Glomerular visceral epithelial cell (primary cell): ENCODE measurements around the gene IL36G.

Source experiments
- DNase-seq: peaks from one replicate; pipeline ENCODE4 v3.0.0-alpha.2; 2016; ENCODE audit errors: extremely low spot score

IL36G gene

DNA sequence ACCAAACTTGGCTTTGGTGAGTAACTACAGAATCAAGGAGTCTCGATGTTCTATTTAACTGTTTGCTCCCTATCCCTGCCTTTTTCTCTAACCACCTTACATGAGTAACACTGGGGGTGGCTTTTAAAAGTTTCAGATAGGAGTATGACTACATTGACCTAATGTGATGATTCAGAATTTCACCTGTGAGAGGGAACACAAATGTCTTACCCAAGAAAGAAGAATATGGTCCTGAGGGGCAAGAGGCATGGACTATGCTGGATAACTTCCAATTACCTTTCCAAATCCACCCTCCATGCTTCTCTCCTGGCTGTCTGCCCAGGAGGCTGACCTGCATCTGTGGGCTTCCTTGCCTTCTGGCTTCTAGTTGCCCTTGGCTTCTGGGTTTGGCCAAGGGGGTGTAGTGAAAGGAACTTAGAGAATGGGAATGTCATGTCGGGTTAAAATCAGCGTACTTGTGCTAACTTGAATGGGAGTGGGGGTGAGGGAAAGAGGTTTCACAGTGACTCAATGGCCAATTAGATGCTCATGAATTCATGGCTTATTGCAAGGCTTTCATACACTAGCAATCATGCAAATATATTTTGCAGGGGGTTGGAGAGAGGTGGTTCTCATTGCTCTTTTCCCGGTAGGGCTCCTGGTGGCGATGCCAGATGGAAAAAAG, 5.3 kb upstream of the IL36G start:
- DNase-seq, result no peak

DNA sequence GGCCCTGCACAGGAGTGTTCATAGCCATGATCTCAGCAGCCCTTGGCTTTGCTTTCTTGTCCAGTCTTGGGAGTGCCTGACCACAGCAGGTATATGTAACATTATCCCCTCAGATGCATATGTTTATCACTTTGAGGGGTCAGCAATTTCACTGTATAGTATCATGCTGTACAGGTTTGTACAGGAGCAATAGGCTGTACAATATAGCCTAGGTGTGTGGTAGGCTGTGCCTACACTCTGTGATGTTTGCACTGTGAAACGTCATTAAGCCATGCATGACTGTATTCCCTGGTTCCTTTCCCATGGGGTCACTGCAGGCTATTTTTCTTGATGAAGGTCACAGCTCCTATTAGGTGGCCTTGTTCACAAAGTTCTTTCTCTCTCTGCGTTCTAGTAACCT, 4.7 kb upstream of the IL36G start:
- no peak for DNase-seq

DNA sequence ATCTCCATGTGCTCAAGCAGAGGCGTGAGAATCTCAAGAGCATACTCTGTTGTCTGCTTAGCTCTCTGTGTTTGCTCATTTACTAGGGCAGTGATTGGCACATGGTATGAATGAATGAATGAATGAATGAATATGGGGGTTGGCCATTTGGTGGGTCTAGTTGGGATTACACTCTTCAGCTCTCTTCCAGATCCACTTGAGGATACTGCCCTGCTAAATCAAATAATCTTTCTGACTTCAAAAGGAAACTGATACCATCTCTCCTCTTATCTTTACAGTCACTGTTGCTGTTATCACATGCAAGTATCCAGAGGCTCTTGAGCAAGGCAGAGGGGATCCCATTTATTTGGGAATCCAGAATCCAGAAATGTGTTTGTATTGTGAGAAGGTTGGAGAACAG, 1.9 kb downstream of the IL36G start:
- DNase-seq, result no peak

DNA sequence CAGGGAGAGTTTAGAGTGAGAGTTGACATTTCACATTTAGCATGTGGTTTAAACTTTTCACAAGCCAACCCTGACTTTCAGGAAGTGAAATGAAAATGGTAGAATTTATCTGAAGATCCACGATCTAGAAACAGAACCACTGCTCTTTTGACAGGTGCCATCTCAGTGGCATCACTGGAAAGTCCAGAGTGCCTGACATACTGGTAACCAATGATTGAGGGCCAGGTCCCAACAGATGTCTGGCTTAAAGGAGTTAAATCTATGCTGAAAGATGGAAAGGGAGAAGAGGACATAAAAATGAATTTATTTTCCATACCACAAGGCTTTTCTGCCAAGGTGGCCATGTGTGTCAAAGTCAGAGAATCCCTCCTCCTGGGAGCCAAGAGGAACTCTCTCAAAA, 2.7 kb downstream of the IL36G start:
- DNase-seq, result no peak

DNA sequence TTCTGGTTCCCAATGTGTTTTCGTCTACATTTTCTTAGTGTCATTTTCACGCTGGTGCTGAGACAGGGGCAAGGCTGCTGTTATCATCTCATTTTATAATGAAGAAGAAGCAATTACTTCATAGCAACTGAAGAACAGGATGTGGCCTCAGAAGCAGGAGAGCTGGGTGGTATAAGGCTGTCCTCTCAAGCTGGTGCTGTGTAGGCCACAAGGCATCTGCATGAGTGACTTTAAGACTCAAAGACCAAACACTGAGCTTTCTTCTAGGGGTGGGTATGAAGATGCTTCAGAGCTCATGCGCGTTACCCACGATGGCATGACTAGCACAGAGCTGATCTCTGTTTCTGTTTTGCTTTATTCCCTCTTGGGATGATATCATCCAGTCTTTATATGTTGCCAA, 7.3 kb downstream of the IL36G start:
- DNase-seq, result no peak

DNA sequence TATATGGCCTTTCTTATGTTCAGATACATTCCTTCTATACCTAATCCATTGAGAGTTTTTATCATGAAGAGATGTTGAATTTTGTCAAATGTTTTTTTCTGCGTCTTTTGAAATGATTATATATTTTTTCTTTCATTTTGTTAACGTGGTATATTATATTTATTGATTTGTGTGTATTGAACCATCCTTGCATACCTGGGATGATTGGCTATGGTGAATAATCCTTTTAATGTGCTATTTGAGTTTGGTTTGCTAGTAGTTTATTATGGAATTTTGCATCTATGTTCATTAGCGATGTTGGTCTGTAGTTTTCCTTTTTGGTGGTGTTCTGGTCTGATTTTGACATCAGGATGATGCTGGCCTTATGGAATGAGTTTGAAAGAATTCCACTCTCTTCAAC, 11.8 kb downstream of the IL36G start:
- DNase-seq, result no peak

DNA sequence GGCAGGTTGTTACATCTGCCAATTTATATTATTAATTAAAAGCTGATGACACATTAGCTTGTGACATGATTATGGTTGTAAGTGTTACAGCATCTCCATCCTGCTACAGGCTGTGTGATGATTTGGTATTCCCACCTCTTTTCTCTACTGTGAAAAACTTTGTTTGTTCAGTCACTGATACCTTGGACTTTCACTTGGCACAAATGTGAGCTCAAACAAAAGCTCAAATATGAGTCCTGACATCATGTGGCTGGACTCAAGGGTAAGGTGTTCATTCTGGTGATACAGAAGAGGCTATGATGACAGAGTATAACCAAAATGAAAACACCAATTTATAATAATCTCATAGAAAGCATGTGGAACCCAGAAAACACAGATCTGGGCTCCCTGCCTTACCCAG, 16.0 kb downstream of the IL36G start:
- no peak for DNase-seq

DNA sequence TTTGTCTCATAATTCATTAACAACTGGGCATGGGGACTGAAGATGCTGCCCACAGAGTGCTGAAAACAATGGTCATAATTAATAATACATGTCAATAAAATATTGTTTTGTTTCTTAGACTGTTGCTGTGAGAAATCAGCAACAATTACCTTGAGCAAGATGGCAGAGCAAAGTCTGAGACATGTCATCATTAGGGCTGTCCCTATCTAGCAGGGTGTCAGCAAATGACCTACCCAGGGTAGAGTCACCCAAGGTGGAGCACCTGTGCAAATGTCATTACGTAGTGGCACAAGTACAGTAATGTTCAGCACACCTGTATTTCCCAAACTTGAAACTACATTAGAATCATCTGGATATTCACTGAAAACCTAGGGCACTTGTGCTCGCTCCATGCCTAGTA, 16.8 kb downstream of the IL36G start:
- DNase-seq, result no peak

DNA sequence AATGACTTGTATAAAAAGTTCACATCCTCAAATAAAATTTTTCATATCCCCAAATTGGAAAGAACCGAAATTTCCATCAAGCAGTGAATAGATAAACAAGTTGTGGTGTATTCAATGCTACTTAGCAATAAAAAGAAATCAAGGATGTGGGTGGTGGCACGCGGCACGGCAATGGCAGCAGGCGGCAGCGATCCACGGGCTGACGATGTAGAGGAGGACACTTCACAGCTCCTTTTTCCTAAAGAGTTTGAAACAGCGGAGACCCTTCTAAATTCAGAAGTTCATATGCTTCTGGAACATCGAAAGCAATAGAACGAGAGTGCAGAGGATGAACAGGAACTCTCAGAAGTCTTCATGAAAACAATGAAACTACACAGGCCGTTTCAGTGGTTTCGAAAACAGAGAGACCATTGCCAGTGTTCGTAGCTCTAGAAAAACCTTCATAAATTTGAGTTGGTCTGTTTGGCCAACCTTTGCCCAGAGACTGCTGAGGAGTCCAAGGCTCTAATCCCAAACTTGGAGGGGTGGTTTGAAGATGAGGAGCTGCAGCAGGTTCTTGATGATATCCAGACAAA, 17.6 kb downstream of the IL36G start:
- DNase-seq, result no peak

DNA sequence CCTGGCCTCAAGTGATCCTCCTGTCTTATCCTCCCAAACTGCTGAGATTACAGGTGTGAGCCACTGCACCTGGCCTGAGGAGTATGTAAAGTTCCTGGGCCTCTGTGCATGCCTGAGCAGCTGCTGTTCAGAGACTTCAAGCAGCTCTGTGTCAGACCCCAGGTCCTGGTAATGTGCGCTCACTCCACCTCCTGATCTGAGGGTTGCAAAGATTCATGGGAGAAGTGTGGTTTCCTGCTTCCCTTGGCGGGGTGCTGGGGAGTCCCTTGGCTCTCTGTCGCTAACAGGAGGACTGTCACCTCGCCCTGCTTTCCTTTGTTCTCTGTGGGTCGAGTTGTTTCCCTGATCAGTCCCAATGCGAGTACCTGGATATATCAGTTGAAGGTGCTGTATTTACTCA, 18.8 kb downstream of the IL36G start:
- DNase-seq, result no peak

DNA sequence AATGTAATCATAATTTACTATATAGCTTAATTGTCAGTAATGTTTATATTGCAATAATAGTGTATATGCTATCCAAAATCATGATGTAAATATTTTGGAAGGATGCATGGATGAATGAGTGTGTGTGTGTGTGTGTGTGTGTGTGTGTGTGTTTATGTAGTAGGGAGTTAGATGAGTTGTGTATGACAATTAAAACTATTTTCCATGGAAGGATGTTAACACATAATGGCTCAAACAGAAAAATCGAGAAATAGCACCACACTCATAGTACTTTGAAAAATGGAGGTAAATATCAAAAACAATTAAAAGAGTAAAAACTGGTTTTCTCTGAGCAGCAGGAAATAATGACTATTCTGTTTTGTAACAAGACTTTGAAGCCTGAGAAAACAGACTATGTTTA, 19.3 kb downstream of the IL36G start:
- DNase-seq, result no peak

DNA sequence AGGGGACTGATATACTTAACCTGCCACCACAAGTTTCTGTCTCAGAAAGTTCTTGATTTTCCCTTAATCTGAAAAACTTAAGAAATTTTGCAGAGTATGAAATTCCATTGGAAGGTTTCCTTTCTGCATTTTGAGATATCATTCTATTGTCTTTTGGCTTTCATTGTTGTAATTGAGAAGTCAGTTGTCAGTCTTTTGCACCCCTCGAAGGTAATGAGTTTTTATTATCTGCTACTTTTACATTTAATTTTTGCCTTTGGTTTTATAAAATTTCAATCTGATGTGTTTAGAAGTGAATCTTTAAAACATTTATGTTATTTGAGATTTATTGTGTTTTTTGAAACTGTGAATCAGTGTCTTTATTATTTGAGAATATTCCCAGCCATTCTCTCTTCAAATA, 22.6 kb downstream of the IL36G start:
- DNase-seq, result no peak

DNA sequence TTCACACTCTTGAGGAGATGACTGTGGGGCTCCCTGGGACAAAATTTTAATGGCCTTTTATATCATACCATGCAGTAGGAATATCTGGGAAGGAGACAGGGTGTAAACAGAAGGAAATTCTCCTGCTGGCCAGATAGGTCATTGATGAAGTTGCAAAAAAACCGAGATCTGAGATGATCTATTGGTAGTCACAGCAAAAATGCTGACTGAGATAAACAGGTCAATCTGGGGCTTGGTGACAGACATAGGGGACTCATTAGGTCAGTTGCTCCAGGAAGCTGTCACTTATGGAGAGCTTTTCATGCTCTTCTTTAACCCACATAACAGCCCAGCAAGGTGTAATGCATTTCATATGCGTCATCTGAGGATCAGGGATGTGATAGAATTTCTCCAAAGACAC, 24.9 kb downstream of the IL36G start:
- no peak for DNase-seq

DNA sequence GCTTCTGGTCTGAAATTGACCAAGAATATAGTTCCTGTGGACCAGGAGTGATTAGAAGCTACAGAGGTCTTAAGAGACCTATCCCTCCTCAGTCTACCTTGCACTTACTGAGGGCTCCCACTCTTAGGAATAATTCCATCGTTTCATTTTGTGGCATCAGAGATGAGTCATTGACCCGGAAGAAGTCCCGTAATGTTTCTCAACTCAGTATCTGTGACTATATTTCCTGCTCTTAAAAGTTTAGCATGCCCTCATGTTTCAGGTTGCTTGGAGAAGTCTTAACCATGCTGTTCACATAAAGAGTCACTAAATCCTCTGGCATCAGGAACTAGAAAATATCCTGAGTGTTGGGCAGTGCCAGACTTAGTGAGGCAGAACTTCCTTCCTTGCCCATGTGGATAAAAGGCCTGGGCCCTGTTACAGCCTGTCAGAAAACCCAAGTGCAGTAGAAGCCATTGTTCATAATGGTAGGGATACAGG, 27.3 kb downstream of the IL36G start, which contains the start of gene IL36A:
TSS of gene IL36A (plus strand) at position 430 of the 480 bp plus-strand sequence. CDS start 413 bp downstream, outside the sequence.
- DNase-seq, result no peak

DNA sequence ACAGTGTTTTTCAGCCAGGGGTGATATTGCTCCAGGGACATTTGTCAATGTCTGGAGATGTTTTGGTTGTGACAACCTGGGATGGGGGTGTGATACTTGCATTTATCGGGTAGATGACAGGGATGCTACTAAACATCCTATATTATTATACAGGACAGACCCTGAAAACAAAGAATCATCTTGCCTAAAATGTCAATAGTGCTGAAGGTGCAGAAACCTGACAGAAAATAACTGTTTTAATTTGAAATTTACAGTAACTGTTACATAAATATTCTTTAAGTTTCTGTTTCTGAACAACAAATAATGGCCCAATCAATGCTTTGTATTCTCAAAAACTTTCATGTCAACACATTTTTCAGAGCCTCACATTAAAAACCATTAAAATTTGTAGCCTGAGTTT, 29.4 kb downstream of the IL36G start:
- DNase-seq, result no peak

DNA sequence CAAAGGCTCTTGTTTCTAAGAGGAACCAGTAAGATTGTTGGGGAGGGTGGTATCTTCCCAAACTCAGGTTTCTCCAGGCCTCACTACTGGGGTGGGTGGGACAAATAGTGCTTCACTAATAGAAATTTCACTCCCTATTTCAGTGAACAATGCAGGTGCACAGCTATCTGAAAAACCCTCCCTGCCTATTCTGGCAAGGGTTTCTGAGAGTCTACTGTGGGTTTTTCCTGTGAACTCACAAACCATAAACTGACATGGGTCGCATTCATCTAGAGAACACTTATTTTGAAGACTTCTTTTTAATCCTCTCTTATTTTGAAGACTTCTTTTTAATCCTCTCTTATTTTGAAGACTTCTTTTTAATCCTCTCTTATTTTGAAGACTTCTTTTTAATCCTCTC, 31.8 kb downstream of the IL36G start:
- no peak for DNase-seq

DNA sequence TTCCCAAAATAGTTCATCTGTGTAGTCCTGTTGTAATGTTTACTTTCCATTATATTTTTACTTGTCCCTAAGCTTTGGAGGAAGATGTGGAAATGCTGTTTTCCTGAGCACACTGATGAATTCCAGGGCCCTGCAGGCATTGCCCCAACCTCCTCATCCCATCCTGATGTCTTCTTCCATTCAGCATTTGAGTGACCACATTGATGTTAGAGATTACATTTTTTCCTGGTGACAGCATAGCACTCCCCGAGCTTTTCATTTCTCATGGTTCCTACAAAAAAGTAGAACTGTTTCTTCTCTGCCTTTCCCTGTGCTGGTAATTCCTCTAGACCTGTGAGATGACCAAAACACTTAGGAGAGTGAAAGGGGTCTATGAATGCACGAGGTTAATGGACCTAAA, 32.3 kb downstream of the IL36G start:
- no peak for DNase-seq

DNA sequence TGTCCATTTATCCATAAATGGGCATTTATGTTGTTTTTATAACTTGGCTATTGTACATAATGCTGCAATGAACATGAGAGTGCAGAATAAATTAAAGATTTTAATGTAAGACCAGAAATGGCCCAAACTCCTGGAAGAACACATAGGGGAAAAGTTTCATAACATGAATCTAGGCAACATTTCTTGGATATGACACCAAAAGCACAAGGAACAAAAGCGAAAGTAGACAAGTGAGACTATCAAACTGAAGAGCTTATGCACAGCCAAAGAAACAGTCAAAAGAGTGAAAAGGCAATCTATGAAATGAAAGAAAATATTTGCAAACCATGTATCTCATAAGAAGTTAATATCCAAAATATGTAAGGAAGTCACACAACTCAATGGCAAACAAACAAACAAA, 33.3 kb downstream of the IL36G start:
- DNase-seq, result no peak

DNA sequence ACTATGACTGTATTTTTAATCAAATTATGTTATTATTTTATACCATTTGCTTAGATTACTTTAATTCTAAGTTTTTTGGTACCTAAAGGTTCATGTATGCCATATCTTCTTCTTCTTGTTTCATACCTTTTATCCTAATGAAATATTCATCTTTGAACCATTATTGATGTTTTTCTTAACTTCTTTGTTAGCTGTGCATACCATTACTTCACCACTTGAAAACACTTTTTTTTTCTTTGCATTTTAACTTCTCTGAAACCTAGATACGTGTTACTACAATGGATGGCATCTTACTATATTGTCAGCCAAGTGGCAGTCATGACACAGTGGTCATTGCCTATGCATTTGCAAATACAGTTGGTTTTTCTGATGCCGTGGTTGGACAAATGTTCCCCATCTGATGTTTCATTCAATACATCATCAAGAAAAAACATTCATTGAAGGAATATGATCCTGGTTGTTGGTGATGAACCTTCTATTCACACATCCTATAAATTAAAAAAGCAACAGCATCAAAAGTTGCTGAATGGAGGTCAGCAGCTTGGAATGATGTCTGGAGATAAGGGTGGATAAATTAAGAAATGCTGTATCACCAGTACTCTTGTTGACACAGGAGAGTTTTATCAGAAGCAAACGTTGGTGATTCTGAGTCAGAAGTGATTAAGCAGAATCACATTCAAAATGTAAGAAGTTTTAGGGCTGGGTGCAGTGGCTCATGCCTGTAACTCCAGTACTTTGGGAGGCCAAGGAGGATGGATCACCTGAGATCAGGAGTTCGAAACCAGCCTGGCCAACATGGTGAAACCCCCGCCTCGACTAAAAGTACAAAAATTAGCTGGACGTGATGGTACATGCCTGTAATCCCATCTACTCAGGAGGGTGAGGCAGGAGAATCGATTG, 34.9 kb downstream of the IL36G start:
- no peak for DNase-seq

DNA sequence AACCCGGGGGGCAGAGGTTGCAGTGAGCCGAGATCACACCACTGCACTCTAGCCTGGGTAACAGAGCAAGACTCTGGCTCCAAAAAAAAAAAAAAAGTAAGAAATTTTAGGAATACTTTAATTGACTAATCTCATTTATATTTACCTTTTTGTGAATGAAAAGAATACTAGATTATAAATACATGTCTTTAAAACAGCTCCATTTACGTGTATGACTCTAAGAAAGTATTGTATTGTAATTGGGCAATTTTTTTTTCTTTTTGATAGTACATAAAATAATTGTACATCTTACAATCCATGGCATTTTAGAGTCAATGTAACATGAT, 35.5 kb downstream of the IL36G start:
- DNase-seq, result no peak

DNA sequence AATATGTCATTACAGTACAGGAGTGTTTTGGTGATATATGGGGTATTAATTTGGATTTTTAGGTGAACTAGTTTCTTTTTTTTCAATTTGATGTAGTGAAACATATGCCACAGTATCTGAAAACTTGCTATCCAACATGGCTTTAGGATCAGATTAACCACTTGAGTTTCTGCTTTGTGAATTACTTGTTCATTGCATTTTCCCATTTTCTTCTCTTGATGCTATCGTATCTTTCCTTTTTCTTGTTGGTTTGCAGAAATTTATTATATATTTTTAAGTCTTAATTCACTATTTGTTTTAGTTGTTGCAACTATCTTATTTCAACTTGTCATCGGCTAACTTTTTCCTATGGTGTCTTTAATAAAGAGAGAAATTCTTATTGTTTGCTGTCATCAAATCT, 36.3 kb downstream of the IL36G start:
- DNase-seq, result no peak

DNA sequence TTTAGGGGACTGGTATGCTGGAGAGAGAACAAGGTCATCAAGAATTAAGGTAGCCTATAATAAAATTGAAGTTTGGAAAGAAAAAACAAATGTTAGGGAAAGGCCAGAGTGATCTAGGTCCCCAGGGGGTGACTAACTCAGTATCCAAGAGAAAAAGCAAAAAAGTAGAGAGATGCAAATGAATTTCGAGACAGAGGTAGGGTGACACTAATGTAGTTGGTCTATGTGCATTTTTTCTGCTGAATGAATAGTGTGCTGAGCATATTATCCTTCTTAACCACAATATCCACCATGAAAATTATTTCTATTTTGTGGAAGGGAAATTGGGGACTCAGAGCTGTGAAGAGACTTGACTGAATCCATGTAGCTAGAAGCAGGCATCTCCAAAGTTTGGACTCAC, 37.2 kb downstream of the IL36G start:
- DNase-seq, result no peak

DNA sequence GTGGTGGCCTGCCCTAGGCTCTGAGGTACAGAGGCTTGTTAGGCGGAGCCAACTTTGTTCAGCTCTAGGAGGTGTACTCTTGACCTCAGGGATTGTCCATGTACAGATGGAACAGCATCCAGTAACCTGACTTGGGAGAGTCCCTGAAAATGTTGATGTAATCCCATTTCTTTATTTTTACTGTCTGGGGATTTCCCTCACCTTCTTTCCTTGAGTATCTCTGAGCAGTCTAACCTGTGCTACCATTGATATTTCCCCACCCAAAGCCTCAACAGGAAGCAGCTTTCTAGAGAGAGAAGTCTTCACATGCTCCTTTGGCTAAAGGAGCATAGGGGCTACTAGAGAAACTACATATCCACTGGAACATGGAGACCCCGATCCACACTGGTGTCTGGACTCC, 37.8 kb downstream of the IL36G start:
- no peak for DNase-seq
